Neural progenitor cell (in vitro differentiated cells): ENCODE results near the gene FBXW5. TPM values are rescaled to one million over a fixed set of nuclear protein-coding genes. Genes with fewer than 3 reads are reported as not detected.
A peak's percentile ranks its signal among the peaks of the same experiment; 100 is the strongest.

Experiments used
- DNase-seq: peaks from one replicate; pipeline ENCODE4 v3.0.0-alpha.2; 2016; ENCODE audit warnings: low spot score
- H2AFZ ChIP-seq: fragments of 200-600 bp; sonication (generic); replicated peaks from 2 replicates; pipeline ENCODE4 v1.6.1; 2016; ENCODE audit warnings: antibody characterized with exemption
- H3F3A ChIP-seq: fragments of 200-600 bp; sonication (generic); 2 replicates; pipeline ENCODE4 v1.6.1; 2016; ENCODE audit warnings: antibody characterized with exemption, low read depth
- H3K27ac ChIP-seq: fragments of 200-600 bp; sonication (generic); 2 replicates; pipeline ENCODE4 v1.5.1; 2016; ENCODE audit warnings: mild to moderate bottlenecking
- H3K27me3 ChIP-seq: fragments of 200-600 bp; sonication (generic); 2 replicates; pipeline ENCODE4 v1.6.1; 2016; ENCODE audit warnings: mild to moderate bottlenecking, moderate library complexity
- H3K36me3 ChIP-seq: fragments of 200-600 bp; sonication (generic); 2 replicates; pipeline ENCODE4 v1.5.1; 2016
- H3K4me1 ChIP-seq: fragments of 200-600 bp; sonication (generic); 2 replicates; pipeline ENCODE4 v1.6.1; 2016; ENCODE audit warnings: mixed run types
- H3K4me2 ChIP-seq: fragments of 200-600 bp; sonication (generic); 2 replicates; pipeline ENCODE4 v1.6.1; 2016
- H3K4me3 ChIP-seq: fragments of 200-600 bp; sonication (generic); 2 replicates; pipeline ENCODE4 v1.5.1; 2016
- H3K79me2 ChIP-seq: fragments of 200-600 bp; sonication (generic); 2 replicates; pipeline ENCODE4 v1.6.1; 2016; ENCODE audit warnings: low read depth
- H3K9ac ChIP-seq: fragments of 200-600 bp; sonication (generic); 2 replicates; pipeline ENCODE4 v1.6.1; 2016
- H3K9me3 ChIP-seq: fragments of 200-600 bp; sonication (generic); 2 replicates; pipeline ENCODE4 v1.5.1; 2016; ENCODE audit warnings: low read depth
- H4K20me1 ChIP-seq: fragments of 200-600 bp; sonication (generic); 2 replicates; pipeline ENCODE4 v1.6.1; 2016; ENCODE audit warnings: low read depth
- H3K27ac Mint-ChIP-seq: 3 replicates; pipeline ENCODE4 v1.8.0; 2021; ENCODE audit warnings: mixed read lengths
- H3K27me3 Mint-ChIP-seq: 2 replicates; pipeline ENCODE4 v1.8.0; 2022; ENCODE audit warnings: low read depth, mild to moderate bottlenecking, inconsistent platforms, moderate library complexity, mixed read lengths; ENCODE audit not compliant: insufficient read depth
- H3K36me3 Mint-ChIP-seq: 3 replicates; pipeline ENCODE4 v1.8.0; 2021; ENCODE audit warnings: mixed read lengths
- H3K4me1 Mint-ChIP-seq: 3 replicates; pipeline ENCODE4 v1.8.0; 2021; ENCODE audit warnings: mixed read lengths
- H3K4me3 Mint-ChIP-seq: 3 replicates; pipeline ENCODE4 v1.8.0; 2021; ENCODE audit warnings: mild to moderate bottlenecking, moderate library complexity, mixed read lengths
- H3K9me3 Mint-ChIP-seq: 3 replicates; pipeline ENCODE4 v1.8.0; 2020; ENCODE audit warnings: mixed read lengths
- CTCF ChIP-seq: fragments of 200-600 bp; sonication (generic); IDR thresholded peaks from 2 replicates; pipeline ENCODE4 v1.5.1; 2017; ENCODE audit warnings: antibody characterized with exemption, mild to moderate bottlenecking
- EZH2 ChIP-seq: fragments of 200-600 bp; sonication (generic); IDR thresholded peaks from 2 replicates; pipeline ENCODE4 v1.6.1; 2017; ENCODE audit warnings: antibody characterized with exemption, mild to moderate bottlenecking, moderate library complexity
- EZH2phosphoT487 ChIP-seq: fragments of 200-600 bp; sonication (generic); IDR thresholded peaks from 2 replicates; pipeline ENCODE4 v1.6.1; 2017; ENCODE audit warnings: antibody characterized with exemption
- total RNA-seq: library from RNA; depleted of rRNA; stranded (reverse); fragments of >200 nt; gene quantifications from 2 replicates; pipeline ENCODE4 v1.2.3, GENCODE V29; 2015; ENCODE audit warnings: low replicate concordance

The FBXW5 gene
- total RNA-seq, 1 donor from 2014 or later, result 21.5 TPM

- H3K9ac ChIP-seq, result no peak overlapping the region
- no peak overlapping the region for H3K27ac ChIP-seq
- peak; percentile 53 for DNase-seq
- H3F3A ChIP-seq, result peaks cover 11% of the 10 kb centered on the region
- no peak overlapping the region for H3K27ac Mint-ChIP-seq
- no peaks in the 10 kb centered on the region for H3K9me3 Mint-ChIP-seq
- H3K27me3 Mint-ChIP-seq, result peaks cover 6% of the 10 kb centered on the region
- peaks cover 7% of the 10 kb centered on the region for H3K4me1 ChIP-seq
- no peaks in the 10 kb centered on the region for H3K9me3 ChIP-seq
- no peaks in the 10 kb centered on the region for H3K36me3 ChIP-seq
- H3K4me3 ChIP-seq, result peak overlapping the region; percentile 57
- peaks cover 17% of the 10 kb centered on the region for H3K27me3 ChIP-seq
- no peaks in the 10 kb centered on the region for H4K20me1 ChIP-seq
- H3K79me2 ChIP-seq, result no peaks in the 10 kb centered on the region
- peak overlapping the region; percentile 66 for H3K4me3 Mint-ChIP-seq
- peaks cover 6% of the 10 kb centered on the region for H3K4me1 Mint-ChIP-seq
- peak overlapping the region; percentile 97 for H3K4me2 ChIP-seq
- no peaks in the 10 kb centered on the region for H3K36me3 Mint-ChIP-seq
- TF ChIP-seq CTCF, result no peak
- TF ChIP-seq EZH2, result peak; percentile 26
- no peak for TF ChIP-seq EZH2phosphoT487
- H2AFZ ChIP-seq, result peak overlapping the region; percentile 70
Measured at GRCh38 chr9:136977649-136978072, 33.1 kb upstream of the FBXW5 start.

GRCh38 chr9:136977223-136977622, 32.7 kb upstream of the FBXW5 start, which contains the start of gene PTGDS:
TSS of gene PTGDS (plus strand) at chr9:136977504. CDS start at chr9:136977579, 75 bp downstream.
- Histone ChIP-seq H3K4me3 (peak within 1 kb of the TSS; percentile 57), H3K36me3 (no peaks in the 10 kb centered on the region), H2AFZ (peak within 1 kb of the TSS; percentile 70), H3F3A (peaks cover 11% of the 10 kb centered on the region), H3K27me3 (peaks cover 17% of the 10 kb centered on the region), H3K9me3 (no peaks in the 10 kb centered on the region), H3K79me2 (no peaks in the 10 kb centered on the region), H3K4me2 (peak within 1 kb of the TSS; percentile 97), H3K9ac (no peak within 1 kb of the TSS), H3K27ac (no peak within 1 kb of the TSS), H3K4me1 (peaks cover 7% of the 10 kb centered on the region), H4K20me1 (no peaks in the 10 kb centered on the region)
- Mint-ChIP-seq H3K9me3 (no peaks in the 10 kb centered on the region), H3K4me3 (peak within 1 kb of the TSS; percentile 66), H3K27me3 (peaks cover 6% of the 10 kb centered on the region), H3K4me1 (peaks cover 6% of the 10 kb centered on the region), H3K27ac (no peak within 1 kb of the TSS), H3K36me3 (no peaks in the 10 kb centered on the region)
- TF ChIP-seq EZH2 (no peak), CTCF (no peak), EZH2phosphoT487 (no peak)
- no peak for DNase-seq

- H3K4me2 ChIP-seq, result no peak overlapping the region
- H3K9ac ChIP-seq, result no peak overlapping the region
- H3K27me3 Mint-ChIP-seq, result peaks cover 7% of the 10 kb centered on the region
- DNase-seq, result peak; percentile 37
- no peak overlapping the region for H3K27ac Mint-ChIP-seq
- H3K4me3 Mint-ChIP-seq, result peak overlapping the region; percentile 38
- TF ChIP-seq CTCF (peak; percentile 40), EZH2 (no peak)
- H3K4me1 Mint-ChIP-seq, result peaks cover 5% of the 10 kb centered on the region
- no peaks in the 10 kb centered on the region for H3K9me3 ChIP-seq
- H3K79me2 ChIP-seq, result no peaks in the 10 kb centered on the region
- no peaks in the 10 kb centered on the region for H3K36me3 ChIP-seq
- H3F3A ChIP-seq, result peaks cover 11% of the 10 kb centered on the region
- H3K4me3 ChIP-seq, result no peak overlapping the region
- H3K36me3 Mint-ChIP-seq, result no peaks in the 10 kb centered on the region
- peaks cover 17% of the 10 kb centered on the region for H3K27me3 ChIP-seq
- no peak overlapping the region for H2AFZ ChIP-seq
- no peaks in the 10 kb centered on the region for H3K9me3 Mint-ChIP-seq
- peaks cover 7% of the 10 kb centered on the region for H3K4me1 ChIP-seq
- H4K20me1 ChIP-seq, result no peaks in the 10 kb centered on the region
- H3K27ac ChIP-seq, result no peak overlapping the region
Measured at GRCh38 chr9:136975644-136976043, 31.1 kb upstream of the FBXW5 start.
